SW 1271 (cell line): ENCODE data around the gene CTU2.

Experiments
- DNase-seq, 2 experiments: peaks; one replicate each; lab custom pipeline; 2025; lab: John Stamatoyannopoulos, UW

The CTU2 gene

GRCh38 chr16:88760424-88761142, 54.3 kb downstream of the CTU2 start:
- DNase-seq: no peak

GRCh38 chr16:88761143-88761534, 54.8 kb downstream of the CTU2 start:
- no peak for DNase-seq

GRCh38 chr16:88761830-88762229, 55.5 kb downstream of the CTU2 start:
- DNase-seq: no peak

- no peak for DNase-seq
These were observed 56.1 kb downstream of the CTU2 start for GRCh38 chr16:88762258-88762870.

- no peak for DNase-seq
These were observed 56.6 kb downstream of the CTU2 start for GRCh38 chr16:88762941-88763340.

- DNase-seq: no peak
These were observed 57.3 kb downstream of the CTU2 start for GRCh38 chr16:88763502-88764053.

- no peak for DNase-seq
These were observed 57.8 kb downstream of the CTU2 start for GRCh38 chr16:88764080-88764479.

GRCh38 chr16:88764913-88765349, 58.6 kb downstream of the CTU2 start:
- DNase-seq: no peak
